Measurements from ENCODE around the gene CKS1B.
A peak's percentile ranks its signal among the peaks of the same experiment; 100 is the strongest.
"Not testable (repeated sequence)": the region's sequence is repeated elsewhere in the genome, so short reads cannot be mapped to it uniquely, and the experiment has no call there.

CKS1B gene

DNA sequence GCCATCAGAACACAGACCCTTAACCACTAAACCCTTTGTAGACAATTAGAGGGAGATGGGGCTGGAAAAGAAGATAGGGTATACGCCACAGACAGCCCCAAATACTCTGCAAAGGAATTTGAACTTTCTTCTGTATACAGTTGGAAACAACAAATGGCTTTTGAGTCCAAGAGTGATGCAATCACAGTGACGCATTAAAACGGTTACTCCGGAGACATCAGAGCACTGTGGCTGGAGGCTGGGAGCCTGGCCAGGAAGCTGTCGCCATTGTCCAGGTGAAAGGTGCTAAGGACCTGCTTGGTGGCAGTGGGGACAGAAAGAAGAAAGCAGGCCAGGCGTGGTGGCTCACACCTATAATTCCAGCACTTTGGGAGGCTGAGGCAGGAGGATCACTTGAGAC, 12.8 kb downstream of the CKS1B start:
- no peak for DNase-seq (ENCODE audit: low spot score)

DNA sequence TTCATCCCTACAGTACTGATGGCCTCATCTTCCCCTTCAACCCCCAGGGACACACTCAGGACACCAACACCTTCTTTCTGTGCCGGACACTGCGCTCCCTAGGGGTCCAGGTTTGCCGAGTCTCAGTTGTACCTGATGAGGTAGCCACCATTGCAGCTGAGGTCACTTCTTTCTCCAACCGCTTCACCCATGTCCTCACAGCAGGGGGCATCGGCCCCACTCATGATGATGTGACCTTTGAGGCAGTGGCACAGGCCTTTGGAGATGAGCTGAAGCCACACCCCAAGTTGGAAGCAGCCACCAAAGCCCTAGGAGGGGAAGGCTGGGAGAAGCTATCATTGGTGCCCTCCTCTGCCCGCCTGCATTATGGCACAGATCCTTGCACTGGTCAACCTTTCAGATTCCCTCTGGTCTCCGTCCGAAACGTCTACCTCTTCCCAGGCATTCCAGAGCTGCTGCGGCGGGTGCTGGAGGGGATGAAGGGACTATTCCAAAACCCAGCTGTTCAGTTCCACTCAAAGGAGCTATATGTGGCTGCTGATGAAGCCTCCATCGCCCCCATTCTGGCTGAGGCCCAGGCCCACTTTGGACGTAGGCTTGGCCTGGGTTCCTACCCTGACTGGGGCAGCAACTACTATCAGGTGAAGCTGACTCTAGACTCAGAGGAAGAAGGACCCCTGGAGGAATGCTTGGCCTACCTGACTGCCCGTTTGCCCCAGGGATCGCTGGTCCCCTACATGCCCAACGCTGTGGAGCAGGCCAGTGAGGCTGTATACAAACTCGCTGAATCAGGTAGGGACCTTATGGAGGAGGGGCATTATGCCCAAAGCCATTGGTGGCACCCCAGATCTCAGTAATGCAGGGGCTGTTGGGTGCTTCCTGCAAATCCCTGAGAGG, 13.8 kb downstream of the CKS1B start:
- no peak for DNase-seq (ENCODE audit: low spot score)

DNA sequence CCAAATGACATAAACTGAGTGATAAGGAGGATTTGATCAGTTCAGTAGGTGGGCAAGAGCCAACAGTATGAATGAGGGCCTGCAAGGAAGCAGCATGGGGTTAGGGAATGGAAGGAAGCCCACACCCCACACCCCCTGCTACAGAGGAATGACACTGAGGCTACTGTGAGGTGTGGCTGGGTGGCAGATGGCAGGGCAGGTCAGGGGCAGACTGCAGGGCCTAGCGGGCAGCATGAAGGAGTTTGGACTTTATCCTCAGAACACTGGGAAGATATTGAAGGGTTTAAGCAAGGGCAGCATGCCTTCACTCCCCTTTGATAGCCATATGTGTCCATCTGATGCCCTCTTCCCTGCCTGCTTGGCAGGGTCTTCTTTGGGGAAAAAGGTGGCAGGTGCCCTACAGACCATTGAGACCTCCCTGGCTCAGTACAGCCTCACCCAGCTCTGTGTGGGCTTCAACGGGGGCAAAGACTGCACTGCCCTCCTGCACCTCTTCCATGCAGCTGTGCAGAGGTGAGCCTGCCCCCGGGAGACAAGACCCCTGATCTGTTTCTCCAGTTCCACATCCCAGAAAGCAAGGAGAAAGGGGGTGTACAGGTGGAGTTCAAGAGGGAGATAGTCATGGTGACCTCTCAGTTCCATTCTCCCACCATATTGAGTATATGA, 14.8 kb downstream of the CKS1B start:
- DNase-seq (ENCODE audit: low spot score), result no peak

DNA sequence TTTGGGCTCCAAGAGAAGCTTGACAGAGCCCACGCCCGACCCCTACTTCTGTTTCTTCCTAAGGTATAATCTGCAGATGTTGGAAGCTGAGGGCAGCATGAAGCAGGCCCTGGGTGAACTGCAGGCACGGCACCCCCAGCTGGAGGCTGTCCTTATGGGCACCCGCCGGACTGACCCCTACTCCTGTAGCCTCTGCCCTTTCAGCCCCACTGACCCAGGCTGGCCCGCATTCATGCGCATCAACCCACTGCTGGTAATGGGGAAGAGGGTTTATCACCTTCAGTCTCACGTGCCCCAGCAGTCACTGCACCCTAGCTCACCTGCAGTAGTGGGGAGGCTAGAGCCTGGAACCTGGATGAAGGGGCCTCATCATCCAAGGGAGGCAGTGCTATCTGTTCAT, 15.8 kb downstream of the CKS1B start:
- no peak for DNase-seq (ENCODE audit: low spot score)

DNA sequence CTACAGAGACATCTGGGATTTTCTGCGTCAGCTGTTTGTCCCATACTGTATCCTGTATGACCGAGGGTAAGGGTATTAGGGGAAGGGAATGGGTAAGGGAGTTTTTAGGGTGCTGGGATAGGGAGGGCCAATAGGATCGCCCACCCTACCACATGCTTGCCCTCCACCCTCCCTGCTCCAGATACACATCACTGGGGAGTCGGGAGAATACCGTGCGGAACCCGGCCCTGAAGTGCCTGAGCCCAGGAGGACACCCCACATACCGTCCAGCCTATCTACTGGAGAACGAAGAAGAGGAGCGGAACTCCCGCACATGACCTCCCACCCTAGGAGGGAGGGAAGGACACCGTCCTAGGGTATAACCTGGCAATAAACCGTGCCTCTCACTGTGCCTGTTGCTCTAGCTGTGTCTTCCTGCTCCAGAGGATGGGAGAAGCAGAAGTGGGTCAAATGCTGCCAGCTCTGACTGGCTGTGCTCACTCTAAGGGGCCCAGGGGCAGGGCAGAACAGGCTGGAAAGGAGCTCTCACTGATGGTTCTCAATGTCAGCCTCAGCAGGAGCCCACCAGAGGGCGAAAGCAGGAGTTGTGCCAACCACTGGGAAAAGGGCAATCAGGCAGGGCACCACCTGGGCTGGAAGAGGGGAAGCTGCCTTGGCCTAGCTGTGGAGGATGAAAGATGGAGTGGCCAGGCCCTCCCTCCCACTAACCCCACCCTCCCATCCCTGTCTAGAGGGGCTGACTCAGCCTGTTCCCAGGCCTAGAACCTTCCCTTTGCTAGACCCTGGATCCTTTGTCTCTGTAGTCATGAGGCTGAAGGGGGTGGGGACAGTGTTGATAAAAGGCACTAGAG, 18.5 kb downstream of the CKS1B start:
- DNase-seq (ENCODE audit: low spot score), result no peak

DNA sequence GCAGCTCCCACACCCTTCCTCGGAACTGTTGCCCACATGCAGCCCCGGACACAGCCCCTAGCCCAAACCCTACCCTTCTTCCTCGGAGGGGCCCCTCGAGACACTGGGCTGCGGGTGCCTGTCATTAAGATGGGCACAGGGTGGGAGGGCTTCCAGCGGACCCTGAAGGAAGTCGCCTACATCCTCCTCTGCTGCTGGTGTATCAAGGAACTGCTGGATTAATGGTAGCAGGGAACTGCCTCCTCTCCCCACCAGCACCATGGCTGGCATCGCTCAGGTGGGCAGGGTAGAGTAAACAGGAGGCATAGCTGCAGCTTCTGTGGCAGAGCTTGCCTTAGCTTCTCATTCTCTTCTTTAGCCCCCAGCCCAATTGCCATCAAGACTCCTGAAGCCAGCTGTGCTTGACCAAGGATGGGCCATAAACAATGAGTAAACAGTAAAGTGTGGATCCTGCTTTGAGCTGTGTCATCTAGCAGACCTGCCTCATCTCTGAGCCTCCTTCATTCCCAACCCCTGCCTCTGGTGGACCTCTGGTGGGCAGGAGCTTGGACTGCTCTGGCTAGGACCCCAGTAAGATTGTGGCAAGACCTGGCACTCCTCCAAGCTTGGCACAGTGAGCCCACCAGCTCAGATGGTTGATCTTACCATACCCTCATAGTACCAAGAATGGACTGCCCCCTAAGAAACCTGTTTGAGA, 19.2 kb downstream of the CKS1B start, which contains the start of gene LENEP:
Gene LENEP, plus strand, starts transcription at position 15 of the 697 bp plus-strand sequence. Its CDS starts 22 bp downstream, at position 37.
- DNase-seq (ENCODE audit: low spot score), result no peak

DNA sequence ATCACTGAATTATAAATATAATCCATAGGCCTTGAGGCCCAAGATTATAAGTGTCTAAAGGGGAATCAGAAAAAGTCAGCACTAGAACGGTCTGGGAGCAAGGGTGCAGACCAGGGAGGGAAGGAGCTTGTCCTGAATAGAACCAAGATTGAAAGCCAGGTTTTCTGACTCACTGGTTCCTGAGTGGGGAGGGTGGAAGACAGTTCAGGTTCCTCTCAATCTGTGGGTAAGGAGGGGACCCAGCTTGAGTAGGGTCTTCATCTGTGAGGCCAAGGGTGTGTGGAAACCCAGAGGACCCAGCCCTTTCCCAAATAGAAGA, 19.7 kb downstream of the CKS1B start:
- DNase-seq (ENCODE audit: low spot score), result no peak

DNA sequence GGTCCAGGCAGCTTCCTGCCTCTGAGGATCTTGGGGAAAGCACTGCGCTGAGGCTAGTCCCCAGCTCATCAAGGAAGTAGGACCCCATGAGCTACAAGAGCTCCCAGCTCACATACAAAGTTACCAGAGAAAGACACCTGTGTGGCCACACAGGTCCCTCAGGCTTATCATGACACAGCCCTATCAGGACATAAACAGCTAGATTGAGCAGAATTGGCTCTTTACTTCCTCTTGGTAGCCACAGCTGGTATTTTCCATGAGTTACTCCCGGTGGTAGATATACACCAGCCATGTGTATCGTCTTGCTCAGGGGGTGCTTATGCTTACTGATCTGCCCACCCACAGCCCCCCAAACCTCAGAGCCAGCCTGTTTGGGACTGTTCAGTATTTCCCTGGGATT, 20.1 kb downstream of the CKS1B start:
- no peak for DNase-seq (ENCODE audit: low spot score)

DNA sequence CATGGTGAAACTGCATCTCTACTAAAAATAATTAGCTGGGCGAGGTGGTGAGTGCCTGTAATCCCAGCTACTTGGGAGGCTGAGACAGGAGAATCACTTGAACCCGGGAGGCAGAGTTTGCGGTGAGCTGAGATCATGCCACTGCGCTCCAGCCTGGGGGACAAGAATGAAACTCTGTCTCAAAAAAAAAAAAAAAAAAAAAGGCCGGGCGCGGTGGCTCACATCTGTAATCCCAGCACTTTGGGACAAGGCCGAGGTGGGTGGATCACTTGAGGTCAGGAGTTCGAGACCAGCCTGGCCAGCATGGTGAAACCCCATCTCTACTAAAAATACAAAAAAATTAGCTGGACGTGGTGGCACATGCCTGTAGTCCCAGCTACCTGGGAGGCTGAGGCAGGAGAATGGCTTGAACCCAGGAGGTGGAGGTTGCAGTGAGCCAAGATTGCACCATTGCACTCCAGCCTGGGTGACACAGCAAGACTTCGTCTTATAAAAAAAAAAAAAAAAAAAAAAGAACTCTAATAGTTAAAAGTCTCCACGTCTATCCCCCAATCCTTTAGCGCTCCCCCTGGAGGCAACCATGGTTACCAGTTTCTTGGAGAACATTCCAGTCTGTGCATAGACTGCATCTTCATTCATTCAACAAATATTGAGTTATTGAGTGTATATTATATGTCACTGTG, 21.0 kb downstream of the CKS1B start:
- DNase-seq (ENCODE audit: low spot score), result not testable (repeated sequence)

DNA sequence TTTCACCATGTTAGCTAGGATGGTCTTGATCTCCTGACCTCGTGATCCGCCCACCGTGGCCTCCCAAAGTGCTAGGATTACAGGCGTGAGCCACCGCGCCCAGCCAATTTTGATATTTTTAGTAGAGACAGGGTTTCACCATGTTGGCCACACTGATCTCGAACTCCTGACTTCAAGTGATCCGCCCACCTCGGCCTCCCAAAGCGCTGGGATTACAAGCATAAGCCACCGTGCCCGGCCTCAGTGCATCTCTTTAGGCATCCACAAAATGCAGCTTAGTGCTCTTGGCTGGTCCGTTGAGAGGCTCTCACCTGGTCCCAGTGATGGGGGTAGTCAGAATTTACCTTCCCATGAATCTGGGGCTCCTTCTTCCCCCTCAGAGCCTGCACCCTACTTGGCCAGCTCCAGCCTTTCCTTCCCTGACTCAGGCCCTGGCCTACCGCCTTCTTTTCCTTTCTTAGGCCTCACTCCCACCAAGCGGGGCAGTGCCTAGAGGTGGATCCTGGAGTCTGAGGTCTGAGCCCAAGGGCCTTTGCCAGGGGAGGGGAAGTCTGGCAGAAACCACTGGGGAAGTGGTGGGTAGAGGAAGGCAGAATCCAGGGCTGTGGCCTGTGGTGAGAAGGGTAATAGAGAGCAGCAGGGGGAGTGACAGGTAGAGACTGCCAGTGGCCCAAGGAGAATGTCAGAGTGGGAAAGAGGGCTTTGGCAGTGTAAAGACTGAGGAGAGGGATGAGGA, 22.7 kb downstream of the CKS1B start:
- DNase-seq (ENCODE audit: low spot score), result no peak

DNA sequence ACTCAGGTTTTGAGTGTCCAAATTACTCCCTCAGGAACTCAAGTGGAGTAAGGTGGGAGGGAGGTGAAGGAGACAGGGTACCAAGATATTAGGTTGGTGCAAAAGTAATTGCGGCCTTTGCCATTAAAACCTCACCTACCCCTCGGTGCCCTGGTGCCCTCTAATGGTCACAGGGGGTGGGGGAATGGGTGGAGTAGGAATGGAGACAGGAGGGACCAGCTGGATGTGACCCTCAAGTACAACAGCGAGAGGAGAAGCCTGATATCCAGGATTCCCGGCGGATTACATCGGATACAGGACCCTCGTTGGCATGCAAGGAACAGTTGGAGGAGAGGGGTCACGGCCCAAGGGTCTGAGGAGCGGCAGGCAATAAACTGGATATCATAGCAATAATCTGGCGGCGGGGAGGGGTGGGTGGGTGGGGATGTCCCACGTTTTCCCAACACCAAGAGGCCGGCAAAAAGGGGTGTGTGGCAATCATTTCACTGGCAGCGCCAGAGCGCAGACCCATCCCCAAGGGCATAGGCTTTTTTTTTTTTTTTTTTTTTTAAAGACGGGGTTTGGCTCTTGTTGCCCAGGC, 23.8 kb downstream of the CKS1B start:
- no peak for DNase-seq (ENCODE audit: low spot score)

DNA sequence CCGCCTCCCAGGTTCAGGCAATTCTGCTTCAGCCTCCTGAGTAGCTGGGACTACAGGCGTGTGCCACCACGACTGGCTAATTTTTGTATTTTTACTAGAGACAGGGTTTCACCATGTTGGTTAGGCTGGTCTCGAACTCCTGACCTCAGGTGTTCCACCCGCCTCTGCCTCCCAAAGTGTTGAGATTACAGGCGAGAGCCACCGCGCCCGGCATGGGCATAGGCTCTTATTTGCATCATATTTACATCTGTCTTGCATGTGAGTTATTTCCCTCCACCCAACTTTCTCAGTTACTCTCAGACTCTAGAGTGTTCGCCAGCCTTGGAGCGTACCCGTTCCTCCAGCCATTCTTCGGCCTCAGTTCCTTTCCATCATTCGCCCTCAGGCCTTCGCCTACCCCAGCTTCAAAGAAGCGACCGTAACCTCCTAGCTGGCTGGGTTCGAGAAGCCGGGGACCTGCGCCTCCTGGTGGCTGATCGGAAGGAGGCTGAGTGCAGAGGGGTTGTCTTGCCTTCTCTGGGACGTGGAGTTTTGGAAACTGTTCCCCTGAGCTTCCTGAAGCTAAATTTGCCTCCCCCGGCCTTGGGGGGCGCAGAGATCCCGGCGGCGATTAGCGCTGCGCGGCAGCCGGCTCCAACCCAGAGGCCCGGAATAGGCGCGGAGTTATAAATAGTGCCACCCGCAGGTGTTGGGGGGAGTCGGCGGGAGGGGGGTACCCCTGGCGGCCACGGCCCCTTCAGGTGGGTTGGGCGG, 24.5 kb downstream of the CKS1B start:
- peak; percentile 74 for DNase-seq (ENCODE audit: low spot score)

DNA sequence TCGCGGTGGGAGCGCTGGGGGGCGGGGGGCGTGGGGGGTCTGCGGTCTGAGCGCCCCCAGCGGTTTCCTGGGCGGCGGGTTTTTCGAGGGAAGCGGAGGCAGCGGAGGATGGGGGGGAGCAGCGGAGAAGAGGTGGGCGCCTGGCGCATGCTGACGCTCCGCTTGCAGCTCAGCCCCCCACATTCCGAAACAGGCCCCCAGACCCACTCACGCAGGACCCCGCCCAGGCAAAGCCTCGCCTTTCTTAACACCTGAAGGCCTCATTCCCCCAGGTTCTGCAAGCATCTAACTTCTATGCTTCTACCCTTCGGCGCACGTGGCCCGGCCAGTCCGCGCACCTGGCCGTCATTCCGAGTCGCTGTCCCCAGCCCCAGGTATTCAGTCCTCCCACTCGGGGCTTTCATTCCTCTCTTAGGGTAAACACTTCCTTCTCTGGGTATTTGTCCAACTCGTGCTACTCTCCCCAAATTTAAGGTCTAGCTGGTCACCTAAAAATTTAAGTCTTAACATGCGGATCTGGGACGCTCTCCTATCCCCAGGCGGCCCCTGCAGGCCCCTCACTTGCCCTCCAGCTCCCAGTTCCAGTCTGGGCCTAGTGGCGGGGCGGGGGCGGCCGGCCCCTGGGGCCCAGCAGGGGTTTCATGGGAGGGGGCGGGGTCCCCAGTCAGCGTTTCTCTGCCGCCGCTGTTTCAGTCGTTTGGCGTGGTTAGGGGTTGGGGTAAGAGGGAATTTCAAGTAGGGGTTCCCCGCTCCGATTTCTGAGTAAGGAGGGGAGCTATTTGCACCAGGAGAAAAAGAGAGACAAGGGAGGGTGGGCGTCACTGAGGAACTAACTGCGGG, 25.3 kb downstream of the CKS1B start:
- peak; percentile 43 for DNase-seq (ENCODE audit: low spot score)

DNA sequence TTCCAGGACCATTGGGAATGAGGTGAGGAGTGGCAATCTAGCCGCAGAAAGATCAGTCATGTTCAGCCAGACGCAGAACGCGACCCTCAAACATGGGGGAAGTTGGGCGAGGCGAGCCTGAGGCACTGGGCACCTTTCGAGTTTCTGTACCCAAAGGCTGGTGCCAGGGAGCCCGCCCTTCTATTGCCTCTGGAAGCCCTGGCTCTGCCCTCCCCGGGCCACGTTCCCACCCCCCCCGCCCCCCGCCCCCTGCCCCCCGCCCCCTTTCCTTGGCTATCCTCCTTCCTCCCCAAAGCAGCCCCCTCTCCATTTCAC, 25.9 kb downstream of the CKS1B start:
- DNase-seq (ENCODE audit: low spot score), result no peak

DNA sequence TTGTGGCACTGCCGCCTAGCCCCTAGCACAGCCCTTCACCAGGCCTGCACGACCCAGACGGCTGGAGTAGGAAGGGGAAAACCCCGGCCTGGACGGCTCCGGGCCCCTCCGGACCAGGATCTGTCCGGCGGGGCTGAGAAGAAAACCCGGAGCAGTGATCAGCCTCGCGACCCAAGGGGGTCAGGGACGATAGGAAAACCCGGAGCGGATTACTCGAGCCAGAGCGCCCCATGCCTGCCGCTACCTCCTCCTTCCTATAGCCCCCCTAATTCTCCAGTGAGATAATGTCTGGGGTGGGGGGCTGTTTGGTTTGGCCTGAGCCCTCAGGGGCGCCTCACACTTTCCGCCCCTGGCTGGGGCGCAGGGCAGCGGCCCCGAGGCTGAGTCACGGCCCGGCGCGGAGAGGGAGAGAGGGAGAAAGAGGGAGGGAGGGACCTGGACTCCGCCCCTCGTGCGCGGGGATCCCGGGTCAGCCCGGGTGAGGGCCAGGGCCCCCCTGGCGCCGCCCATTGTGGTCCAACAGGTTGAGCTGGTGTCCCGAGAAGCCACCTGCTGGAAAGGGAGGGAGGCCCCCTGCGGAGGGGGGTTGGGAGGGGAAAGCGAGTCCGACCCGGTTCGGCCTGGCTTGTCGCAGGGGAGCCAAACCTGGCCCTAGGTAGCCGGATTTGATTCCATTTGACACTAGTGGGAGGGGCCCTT, 26.4 kb downstream of the CKS1B start:
- DNase-seq (ENCODE audit: low spot score), result peak; percentile 74

DNA sequence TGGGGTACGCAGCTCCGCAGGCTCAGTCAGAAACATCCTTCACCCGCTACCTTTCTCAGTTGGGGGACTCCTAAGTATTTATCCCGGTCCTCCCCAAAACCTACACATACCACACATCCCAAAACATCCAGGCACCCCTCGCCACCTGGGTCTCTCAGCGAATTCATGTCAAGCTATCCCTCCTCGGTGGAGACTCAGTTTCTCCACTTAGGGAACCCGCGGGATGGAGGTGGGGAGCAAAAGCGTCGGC, 26.9 kb downstream of the CKS1B start:
- no peak for DNase-seq (ENCODE audit: low spot score)

DNA sequence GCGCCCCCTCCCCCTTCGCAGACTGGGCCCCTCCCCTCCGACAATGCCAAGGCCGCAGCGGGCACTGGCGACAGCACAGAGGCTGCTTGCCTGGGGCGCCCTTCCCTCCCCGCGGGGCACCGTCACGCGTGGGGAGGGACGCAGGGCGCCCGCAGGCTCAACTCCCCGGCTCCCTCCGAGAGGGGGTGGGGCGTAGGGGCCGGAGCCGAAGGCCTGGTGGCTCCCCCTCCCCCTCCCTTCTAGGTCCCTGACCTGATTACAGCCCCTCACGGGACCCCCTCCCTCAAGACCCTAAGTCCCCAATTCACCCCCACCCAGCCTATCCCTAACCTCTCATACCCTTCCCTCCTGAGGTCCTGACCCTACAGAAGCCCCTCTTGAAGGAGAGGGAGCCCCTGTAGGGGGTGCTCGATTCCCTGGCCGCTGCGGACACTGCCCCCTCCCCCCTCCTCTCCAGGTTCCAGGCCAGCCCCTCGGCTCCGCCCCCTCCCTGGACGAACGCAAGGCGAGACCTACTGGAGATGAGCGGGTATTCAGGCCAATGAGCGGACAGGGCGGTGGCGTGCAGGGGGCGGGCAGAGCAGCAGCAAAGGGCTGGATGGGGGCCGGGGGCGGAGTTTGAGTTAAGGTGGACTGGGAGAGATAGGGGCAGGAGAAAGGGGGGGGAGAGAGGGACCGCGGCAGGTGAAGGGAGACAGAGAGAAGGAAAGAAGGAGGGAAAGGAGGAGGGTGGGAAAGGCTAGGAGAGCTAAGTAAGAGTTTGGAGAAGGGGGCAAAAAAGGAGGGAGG, 27.4 kb downstream of the CKS1B start:
- DNase-seq (ENCODE audit: low spot score), result peak; percentile 98
